ENCODE measurements around the gene BMP2K. TPM values are rescaled to one million over a fixed set of nuclear protein-coding genes. Genes with fewer than 3 reads are reported as not detected.

Gene BMP2K
- total RNA-seq, 1 donor from 2014 or later, result 57.9 TPM

Other genes with a start within 250 kb of the BMP2K start
- 83.5 and 116 TPM in 2 replicates for gene ANXA3, start 224.6 kb upstream of the BMP2K start, total RNA-seq
- gene PAQR3, start 163.1 kb downstream of the BMP2K start, total RNA-seq, result 10.9 and 15.2 TPM in 2 replicates